ENCODE measurements around the gene SH2D6.
"Not testable (repeated sequence)": the region's sequence is repeated elsewhere in the genome, so short reads cannot be mapped to it uniquely, and the experiment has no call there.

SH2D6 gene

GRCh38 chr2:85468704-85469349 is 50.3 kb downstream of the SH2D6 start:
- no peak for DNase-seq (ENCODE audit: low read depth in 3 of 3)

DNA sequence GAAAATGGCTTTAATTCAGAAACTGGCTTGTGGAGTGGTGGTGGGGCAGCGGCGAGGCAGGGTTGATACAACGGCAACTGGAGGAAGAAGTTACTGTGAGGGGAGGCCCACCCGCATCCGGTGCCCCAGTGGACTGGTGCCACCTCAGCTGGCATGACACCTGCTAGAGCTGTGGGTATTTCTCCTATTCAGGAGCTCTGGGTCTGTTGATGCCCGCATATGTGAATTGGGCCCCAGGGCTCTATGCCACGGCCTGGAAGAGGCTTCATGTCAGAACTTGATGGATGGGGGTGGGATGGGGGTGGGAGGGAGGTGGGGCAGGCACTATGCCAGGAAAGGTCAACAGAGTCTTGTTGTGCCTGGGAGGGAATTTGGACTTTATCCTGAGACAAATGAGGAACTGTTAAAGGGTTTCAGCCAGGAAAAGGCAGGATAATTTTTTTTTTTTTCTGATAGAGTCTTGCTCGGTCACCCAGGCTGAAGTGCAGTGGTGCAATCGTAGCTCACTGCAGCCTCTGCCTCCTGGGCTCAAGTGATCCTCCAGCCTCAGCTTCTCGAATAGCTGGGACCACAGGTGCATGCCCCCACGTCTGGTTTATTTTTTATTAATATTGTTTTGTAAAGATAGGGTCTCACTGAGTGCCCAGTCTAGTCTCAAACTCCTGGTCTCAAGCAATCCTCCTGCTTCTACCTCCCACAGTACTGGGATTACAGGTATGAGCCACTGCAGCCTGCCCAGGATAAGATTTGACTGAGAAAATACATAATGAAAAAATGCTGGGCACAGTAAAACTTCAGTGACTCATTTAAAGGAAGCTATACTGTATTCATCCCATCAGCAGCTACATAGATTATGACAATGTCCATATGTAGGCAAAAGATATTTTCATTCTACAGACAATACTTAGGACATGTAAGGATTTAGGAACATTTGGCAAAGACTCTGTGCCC is 52.6 kb downstream of the SH2D6 start:
- no peak for DNase-seq (ENCODE audit: low read depth in 3 of 3)

DNA sequence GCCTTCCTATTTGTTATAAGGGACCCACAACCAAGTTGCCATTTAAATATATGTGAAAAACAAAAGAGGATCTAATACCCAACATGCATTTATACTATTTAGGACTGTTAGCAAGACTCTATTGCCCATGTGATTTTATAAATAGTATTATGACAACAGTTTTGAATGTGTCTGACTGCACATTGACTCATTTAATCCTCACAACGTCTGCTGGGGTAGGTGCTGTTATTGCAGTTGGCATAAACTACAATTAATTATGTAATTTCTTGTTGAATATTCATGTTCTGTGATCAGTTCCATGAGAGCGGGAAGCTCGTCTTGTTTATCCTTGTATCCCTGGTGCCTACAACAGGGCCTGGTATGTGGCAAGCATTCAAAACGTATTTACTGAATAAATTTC is 53.7 kb downstream of the SH2D6 start:
- DNase-seq (ENCODE audit: low read depth in 3 of 3) = no peak

DNA sequence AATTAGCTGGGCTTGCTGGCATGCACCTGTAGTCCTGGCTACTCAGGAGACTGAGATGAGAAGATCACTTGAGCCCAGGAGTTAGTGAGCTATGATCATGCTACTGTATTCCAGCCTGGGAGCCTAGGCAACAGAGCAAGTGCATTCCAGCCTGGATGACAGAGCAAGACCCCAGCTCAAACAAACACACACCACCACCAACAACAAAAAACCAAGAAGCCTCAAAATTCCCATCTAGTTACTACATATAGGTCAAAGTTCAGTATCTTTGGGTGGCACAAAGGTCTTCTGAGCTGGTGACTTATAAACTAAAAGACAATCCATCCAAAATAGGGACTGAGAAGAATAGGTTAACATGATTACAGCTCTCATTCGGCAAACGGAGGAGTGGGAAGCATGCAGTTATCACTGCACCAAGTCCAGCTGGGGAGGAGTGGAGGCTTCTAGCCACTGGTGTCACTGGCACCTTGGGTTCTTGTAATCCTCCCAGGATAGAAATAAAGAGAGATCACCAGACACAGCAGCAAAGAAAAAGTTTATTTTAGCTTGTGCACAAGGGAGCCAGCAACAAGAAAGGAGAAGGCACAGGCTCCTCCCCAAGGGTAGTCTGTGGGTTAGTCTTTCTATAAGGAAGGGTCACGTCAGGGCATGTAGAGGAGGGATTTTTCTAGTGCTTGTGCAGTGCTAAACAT is 57.4 kb downstream of the SH2D6 start:
- DNase-seq (ENCODE audit: low read depth in 3 of 3) = no peak

GRCh38 chr2:85476624-85477023 is 58.1 kb downstream of the SH2D6 start:
- no peak for DNase-seq (ENCODE audit: low read depth in 3 of 3)

DNA sequence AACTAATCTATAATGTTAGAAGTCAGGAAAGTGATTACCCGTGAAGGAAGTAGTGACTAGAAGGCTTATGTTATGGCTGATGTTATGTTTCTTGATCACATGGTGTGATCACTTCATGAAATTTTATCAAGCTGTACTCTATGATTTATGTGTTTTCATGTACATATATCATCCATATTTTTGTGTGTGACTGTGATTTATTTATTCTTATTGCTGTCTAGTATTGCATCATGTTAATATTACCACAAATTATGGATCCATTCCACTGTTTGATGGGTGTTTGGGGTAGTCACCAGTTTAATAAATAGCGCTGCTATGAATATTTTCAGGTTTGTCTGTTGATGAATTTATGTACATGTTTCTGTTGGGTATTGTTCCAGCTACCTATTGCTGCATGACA is 59.4 kb downstream of the SH2D6 start:
- DNase-seq (ENCODE audit: low read depth in 3 of 3) = no peak

- DNase-seq (ENCODE audit: low read depth in 3 of 3) = no peak
These were observed 63.6 kb downstream of the SH2D6 start for GRCh38 chr2:85481818-85482777.

DNA sequence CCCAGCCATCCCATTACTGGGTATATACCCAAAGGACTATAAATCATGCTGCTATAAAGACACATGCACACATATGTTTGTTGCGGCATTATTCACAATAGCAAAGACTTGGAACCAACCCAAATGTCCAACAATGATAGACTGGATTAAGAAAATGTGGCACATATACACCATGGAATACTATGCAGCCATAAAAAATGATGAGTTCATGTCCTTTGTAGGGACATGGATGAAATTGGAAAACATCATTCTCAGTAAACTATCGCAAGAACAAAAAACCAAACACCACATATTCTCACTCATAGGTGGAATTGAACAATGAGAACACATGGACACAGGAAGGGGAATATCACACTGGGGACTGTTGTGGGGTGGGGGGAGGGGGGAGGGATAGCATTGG is 66.1 kb downstream of the SH2D6 start:
- DNase-seq (ENCODE audit: low read depth in 3 of 3) = not testable (repeated sequence)

- no peak for DNase-seq (ENCODE audit: low read depth in 3 of 3)
These were observed 67.3 kb downstream of the SH2D6 start for GRCh38 chr2:85485815-85486214.

All from stimulated activated CD4-positive, alpha-beta T cell treated with anti-CD3 and anti-CD28 coated beads, TNF-alpha, amount 100 ng/mL, for 48 hours (primary cell).